K562 (cell line): ENCODE results near the gene BZW2. TPM values are rescaled to one million over a fixed set of nuclear protein-coding genes. Genes with fewer than 3 reads are reported as not detected.

Experiments used
- CBFA2T3 ChIP-seq: fragments of 450-650 bp; IDR thresholded peaks from 2 replicates; pipeline ENCODE4 v1.6.1; 2017
- CEBPG ChIP-seq, 3 experiments: fragments of 200-800 bp in 1 of 3; sonication (Bioruptor generic) in 1 of 3; sonication (generic) in 1 of 3; formaldehyde crosslinking in 1 of 3; IDR thresholded peaks in 2 of 3; conservative IDR thresholded peaks in 1 of 3; 2 replicates each; pipeline versions ENCODE4 v1.6.1 to v1.8.0; 2016 to 2022; ENCODE audit warnings: missing compliant biosample characterization in 2 of 3, missing genetic modification characterization in 2 of 3, mild to moderate bottlenecking in 1 of 3, missing genetic modification reagents in 1 of 3
- DNMT1 ChIP-seq: fragments of 450-650 bp; IDR thresholded peaks from 2 replicates; pipeline ENCODE4 v1.6.1; 2016; ENCODE audit warnings: antibody characterized with exemption, mild to moderate bottlenecking
- MEIS2 ChIP-seq: fragments of 450-650 bp; IDR thresholded peaks from 2 replicates; pipeline ENCODE4 v1.6.1; 2014; ENCODE audit warnings: mild to moderate bottlenecking; ENCODE audit not compliant: partially characterized antibody
- NCOA2 ChIP-seq, 2 experiments: fragments of 450-650 bp; IDR thresholded peaks; 2 replicates each; pipeline ENCODE4 v1.6.1; 2018; ENCODE audit warnings: mild to moderate bottlenecking in 2 of 2, moderate library complexity in 1 of 2; ENCODE audit not compliant: partially characterized antibody in 2 of 2
- PHF20 ChIP-seq: fragments of 450-650 bp; IDR thresholded peaks from 2 replicates; pipeline ENCODE4 v1.6.1; 2018; ENCODE audit not compliant: partially characterized antibody
- TEAD4 ChIP-seq, 2 experiments: sonication (generic) in 1 of 2; formaldehyde crosslinking in 1 of 2; IDR thresholded peaks; 2 replicates each; pipeline versions ENCODE4 v1.6.1 to v1.8.0; 2012 to 2022; ENCODE audit warnings: borderline replicate concordance in 1 of 2, inconsistent platforms in 1 of 2, low read length in 1 of 2, mild to moderate bottlenecking in 1 of 2, missing genetic modification reagents in 1 of 2
- TRIM24 ChIP-seq, 2 experiments: fragments of 450-650 bp; IDR thresholded peaks; 2 replicates each; pipeline ENCODE4 v1.6.1; 2016
- ZNF124 ChIP-seq: sonication (generic); formaldehyde crosslinking; IDR thresholded peaks from 2 replicates; pipeline ENCODE4 v1.8.1; 2022; ENCODE audit warnings: missing genetic modification reagents
- ZNF143 ChIP-seq: sonication (generic); formaldehyde crosslinking; IDR thresholded peaks from 2 replicates; pipeline ENCODE4 v1.9.0; 2022; ENCODE audit warnings: mild to moderate bottlenecking, missing genetic modification reagents
- ZNF766 ChIP-seq: fragments of 200-800 bp; sonication (Bioruptor generic); conservative IDR thresholded peaks from 2 replicates; pipeline ENCODE4 v1.6.1; 2016; ENCODE audit warnings: missing genetic modification characterization, missing compliant biosample characterization
- polyA plus RNA-seq, 8 experiments: library from polyadenylated mRNA; depleted of rRNA in 4 of 8; stranded (reverse) in 5 of 8; unstranded in 3 of 8; fragments of >200 nt; fragmentation: Nextera tagmentation in 2 of 8; fragmentation: Illumina TruSeq in 1 of 8; extraction: Ambion mirVana in 2 of 8; extraction: Trizol in 1 of 8; gene quantifications; 2 replicates each; pipeline versions ENCODE4 v1.2.1 to v1.2.3, GENCODE V29; 2011 to 2014; ENCODE audit warnings: inconsistent platforms in 1 of 8, missing spikeins in 1 of 8
- total RNA-seq, 7 experiments: library from RNA; depleted of rRNA in 6 of 7; stranded (reverse); fragments of >200 nt in 6 of 7; fragmentation: Illumina TruSeq in 2 of 7; extraction: Trizol in 2 of 7; gene quantifications; 2 replicates each; pipeline versions ENCODE4 v1.2.1 to v1.2.3, GENCODE V29; 2011 to 2021; ENCODE audit warnings: low replicate concordance in 1 of 7
- TF ChIP-seq, protein P1 (sequence below): fragments of 450-650 bp; IDR thresholded peaks from 2 replicates; pipeline ENCODE4 v1.6.1; 2018; ENCODE audit not compliant: partially characterized antibody
- TF ChIP-seq, protein P2 (sequence below): fragments of 250-450 bp; sonication (Bioruptor Pico); IDR thresholded peaks from 2 replicates; pipeline ENCODE4 v1.6.1; 2021; ENCODE audit warnings: mild to moderate bottlenecking
- TF ChIP-seq, protein P3 (sequence below): fragments of 250-450 bp; sonication (Bioruptor Pico); IDR thresholded peaks from 2 replicates; pipeline ENCODE4 v1.8.0; 2021; ENCODE audit warnings: borderline replicate concordance, mild to moderate bottlenecking, moderate library complexity; ENCODE audit not compliant: poor library complexity, severe bottlenecking
- TF ChIP-seq, protein P4 (sequence below): fragments of 250-450 bp; sonication (Bioruptor Pico); IDR thresholded peaks from 2 replicates; pipeline ENCODE4 v1.8.0; 2022; ENCODE audit warnings: inconsistent platforms
- TF ChIP-seq, protein P5 (sequence below): fragments of 250-450 bp; sonication (Bioruptor Pico); IDR thresholded peaks from 2 replicates; pipeline ENCODE4 v1.8.0; 2021; ENCODE audit warnings: moderate library complexity, mild to moderate bottlenecking, inconsistent platforms

The BZW2 gene
- total and polyA plus RNA-seq, 9 of the 15 experiments (the other 6 are each of a cell fraction or from before 2014, with no cell fraction given), result 140 to 316 (median 173) TPM

DNA sequence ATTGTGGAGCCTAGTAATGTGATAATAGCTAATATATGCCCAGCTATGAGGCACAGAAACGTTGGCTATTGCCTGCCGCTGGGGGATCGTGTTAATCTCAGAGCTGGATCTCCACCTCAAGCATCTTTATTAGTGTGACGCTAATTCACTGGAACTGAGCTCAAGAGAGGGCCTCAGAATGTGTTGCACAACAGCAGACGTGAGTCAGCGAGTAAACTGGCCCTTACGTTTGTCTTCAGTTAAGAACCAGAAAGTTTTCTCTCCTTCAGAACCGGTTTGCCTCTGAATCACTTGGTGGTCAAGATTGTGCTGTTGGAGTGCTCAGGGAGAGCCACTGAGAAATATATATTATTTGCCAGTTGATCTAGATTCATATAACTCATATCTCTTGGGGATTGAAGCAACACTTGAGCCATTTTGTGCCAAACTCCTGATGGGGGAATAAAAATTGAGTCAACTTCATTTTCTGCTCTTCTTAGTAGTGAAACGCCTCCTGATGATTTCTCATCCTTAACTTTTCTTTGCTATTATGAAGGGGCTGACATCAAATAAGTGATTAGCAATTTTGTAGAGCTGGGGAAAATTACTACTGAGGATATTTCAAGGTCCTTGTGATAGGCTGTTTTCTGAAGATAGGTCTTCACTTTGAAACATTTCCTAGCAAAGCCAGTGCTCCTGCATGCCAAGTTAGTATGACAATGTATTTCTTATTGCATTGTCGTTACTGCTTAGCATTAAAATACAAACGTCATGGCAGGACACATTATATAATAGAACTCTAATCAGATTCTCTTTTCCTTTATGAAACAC is 22.3 kb downstream of the BZW2 start (continued):
- TF ChIP-seq, protein P1, sequence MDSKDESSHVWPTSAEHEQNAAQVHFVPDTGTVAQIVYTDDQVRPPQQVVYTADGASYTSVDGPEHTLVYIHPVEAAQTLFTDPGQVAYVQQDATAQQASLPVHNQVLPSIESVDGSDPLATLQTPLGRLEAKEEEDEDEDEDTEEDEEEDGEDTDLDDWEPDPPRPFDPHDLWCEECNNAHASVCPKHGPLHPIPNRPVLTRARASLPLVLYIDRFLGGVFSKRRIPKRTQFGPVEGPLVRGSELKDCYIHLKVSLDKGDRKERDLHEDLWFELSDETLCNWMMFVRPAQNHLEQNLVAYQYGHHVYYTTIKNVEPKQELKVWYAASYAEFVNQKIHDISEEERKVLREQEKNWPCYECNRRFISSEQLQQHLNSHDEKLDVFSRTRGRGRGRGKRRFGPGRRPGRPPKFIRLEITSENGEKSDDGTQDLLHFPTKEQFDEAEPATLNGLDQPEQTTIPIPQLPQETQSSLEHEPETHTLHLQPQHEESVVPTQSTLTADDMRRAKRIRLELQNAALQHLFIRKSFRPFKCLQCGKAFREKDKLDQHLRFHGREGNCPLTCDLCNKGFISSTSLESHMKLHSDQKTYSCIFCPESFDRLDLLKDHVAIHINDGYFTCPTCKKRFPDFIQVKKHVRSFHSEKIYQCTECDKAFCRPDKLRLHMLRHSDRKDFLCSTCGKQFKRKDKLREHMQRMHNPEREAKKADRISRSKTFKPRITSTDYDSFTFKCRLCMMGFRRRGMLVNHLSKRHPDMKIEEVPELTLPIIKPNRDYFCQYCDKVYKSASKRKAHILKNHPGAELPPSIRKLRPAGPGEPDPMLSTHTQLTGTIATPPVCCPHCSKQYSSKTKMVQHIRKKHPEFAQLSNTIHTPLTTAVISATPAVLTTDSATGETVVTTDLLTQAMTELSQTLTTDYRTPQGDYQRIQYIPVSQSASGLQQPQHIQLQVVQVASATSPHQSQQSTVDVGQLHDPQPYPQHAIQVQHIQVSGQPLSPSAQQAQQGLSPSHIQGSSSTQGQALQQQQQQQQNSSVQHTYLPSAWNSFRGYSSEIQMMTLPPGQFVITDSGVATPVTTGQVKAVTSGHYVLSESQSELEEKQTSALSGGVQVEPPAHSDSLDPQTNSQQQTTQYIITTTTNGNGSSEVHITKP, result no peak
- TF ChIP-seq TRIM24 (IDR thresholded peaks at IDR 0.05) (peak; percentile 57 to 81; a peak in 3 of 4 replicates), ZNF143 (no peak), CEBPG (CRISPR knock-in tag; IDR thresholded peaks at IDR 0.05) (peak; percentile 97), CEBPG (tag; conservative IDR thresholded peaks at IDR 0.05 in 1 of 2, IDR thresholded peaks at IDR 0.05 in 1 of 2) (peak; percentile 97 to 99), NCOA2 (IDR thresholded peaks at IDR 0.05; ENCODE audit: partially characterized antibody in 2 of 2) (no peak), ZNF766 (CRISPR knock-in tag) (peak; percentile 94), ZNF124 (CRISPR knock-in tag) (no peak), TEAD4 (IDR thresholded peaks at IDR 0.05; ENCODE audit: low read length) (peak; percentile 75), TEAD4 (CRISPR knock-in tag; IDR thresholded peaks at IDR 0.05; ENCODE audit: borderline replicate concordance) (no peak), MEIS2 (peak; percentile 36), CBFA2T3 (0 out of 2 replicates have a peak, but pooled peaks have one; percentile 6), DNMT1 (no peak), PHF20 (no peak)
- TF ChIP-seq, protein P2, sequence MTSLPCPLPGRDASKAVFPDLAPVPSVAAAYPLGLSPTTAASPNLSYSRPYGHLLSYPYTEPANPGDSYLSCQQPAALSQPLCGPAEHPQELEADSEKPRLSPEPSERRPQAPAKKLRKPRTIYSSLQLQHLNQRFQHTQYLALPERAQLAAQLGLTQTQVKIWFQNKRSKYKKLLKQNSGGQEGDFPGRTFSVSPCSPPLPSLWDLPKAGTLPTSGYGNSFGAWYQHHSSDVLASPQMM (CRISPR knock-in tag), result no peak
- TF ChIP-seq, protein P3, sequence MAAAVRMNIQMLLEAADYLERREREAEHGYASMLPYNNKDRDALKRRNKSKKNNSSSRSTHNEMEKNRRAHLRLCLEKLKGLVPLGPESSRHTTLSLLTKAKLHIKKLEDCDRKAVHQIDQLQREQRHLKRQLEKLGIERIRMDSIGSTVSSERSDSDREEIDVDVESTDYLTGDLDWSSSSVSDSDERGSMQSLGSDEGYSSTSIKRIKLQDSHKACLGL, result no peak
- TF ChIP-seq, protein P4, sequence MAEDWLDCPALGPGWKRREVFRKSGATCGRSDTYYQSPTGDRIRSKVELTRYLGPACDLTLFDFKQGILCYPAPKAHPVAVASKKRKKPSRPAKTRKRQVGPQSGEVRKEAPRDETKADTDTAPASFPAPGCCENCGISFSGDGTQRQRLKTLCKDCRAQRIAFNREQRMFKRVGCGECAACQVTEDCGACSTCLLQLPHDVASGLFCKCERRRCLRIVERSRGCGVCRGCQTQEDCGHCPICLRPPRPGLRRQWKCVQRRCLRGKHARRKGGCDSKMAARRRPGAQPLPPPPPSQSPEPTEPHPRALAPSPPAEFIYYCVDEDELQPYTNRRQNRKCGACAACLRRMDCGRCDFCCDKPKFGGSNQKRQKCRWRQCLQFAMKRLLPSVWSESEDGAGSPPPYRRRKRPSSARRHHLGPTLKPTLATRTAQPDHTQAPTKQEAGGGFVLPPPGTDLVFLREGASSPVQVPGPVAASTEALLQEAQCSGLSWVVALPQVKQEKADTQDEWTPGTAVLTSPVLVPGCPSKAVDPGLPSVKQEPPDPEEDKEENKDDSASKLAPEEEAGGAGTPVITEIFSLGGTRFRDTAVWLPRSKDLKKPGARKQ, result no peak
- TF ChIP-seq, protein P5, sequence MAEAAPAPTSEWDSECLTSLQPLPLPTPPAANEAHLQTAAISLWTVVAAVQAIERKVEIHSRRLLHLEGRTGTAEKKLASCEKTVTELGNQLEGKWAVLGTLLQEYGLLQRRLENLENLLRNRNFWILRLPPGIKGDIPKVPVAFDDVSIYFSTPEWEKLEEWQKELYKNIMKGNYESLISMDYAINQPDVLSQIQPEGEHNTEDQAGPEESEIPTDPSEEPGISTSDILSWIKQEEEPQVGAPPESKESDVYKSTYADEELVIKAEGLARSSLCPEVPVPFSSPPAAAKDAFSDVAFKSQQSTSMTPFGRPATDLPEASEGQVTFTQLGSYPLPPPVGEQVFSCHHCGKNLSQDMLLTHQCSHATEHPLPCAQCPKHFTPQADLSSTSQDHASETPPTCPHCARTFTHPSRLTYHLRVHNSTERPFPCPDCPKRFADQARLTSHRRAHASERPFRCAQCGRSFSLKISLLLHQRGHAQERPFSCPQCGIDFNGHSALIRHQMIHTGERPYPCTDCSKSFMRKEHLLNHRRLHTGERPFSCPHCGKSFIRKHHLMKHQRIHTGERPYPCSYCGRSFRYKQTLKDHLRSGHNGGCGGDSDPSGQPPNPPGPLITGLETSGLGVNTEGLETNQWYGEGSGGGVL, result peak; percentile 60; the same call in 1 of the 2 replicates
